WI38 (cell line): Measurements from ENCODE around the gene BTBD16.

Experiments used
- H3K4me3 ChIP-seq: 2 replicates; pipeline ENCODE4 v1.5.1; 2011; ENCODE audit warnings: low read depth, mild to moderate bottlenecking, control low read depth, low read length
- TF ChIP-seq, protein P1 (sequence below): IDR thresholded peaks from 2 replicates; pipeline ENCODE4 v1.5.1; 2012; ENCODE audit warnings: low read depth, mild to moderate bottlenecking, control low read depth, low read length

Gene BTBD16

DNA sequence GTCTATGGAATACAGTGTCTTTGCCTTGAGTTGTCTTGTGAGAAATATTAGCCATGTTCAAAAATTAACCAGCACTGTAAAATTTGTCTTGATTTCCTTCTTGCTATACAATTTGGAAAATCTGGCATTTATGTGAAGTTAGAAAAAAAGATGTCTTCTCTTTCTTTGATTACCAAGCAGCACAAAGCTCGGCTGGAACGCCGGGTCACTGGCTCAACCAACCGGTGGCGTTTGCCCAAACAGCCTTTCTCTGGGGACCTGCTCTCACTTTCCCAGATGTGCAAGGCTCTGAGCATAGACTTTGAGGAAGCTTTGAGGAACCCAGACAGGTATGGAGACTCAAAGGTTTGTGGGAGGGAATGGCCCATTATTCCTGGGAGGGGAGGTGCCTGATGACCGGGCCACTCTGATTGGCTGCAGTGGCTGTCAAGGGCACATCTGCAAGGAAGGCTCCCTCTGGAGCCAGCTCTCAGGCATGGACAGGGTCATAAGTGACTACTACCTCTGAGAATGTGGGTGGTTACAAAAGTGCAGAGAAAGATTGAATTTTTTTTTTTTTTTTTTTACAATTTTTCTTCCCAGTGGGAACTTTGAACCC is 5.6 kb downstream of the BTBD16 start:
- no peak overlapping the region for H3K4me3 ChIP-seq
- TF ChIP-seq, protein P1, sequence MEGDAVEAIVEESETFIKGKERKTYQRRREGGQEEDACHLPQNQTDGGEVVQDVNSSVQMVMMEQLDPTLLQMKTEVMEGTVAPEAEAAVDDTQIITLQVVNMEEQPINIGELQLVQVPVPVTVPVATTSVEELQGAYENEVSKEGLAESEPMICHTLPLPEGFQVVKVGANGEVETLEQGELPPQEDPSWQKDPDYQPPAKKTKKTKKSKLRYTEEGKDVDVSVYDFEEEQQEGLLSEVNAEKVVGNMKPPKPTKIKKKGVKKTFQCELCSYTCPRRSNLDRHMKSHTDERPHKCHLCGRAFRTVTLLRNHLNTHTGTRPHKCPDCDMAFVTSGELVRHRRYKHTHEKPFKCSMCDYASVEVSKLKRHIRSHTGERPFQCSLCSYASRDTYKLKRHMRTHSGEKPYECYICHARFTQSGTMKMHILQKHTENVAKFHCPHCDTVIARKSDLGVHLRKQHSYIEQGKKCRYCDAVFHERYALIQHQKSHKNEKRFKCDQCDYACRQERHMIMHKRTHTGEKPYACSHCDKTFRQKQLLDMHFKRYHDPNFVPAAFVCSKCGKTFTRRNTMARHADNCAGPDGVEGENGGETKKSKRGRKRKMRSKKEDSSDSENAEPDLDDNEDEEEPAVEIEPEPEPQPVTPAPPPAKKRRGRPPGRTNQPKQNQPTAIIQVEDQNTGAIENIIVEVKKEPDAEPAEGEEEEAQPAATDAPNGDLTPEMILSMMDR, result no peak

GRCh38 chr10:122277526-122278136 is 6.5 kb downstream of the BTBD16 start:
- TF ChIP-seq, protein P1, result no peak
- H3K4me3 ChIP-seq, result no peak overlapping the region

DNA sequence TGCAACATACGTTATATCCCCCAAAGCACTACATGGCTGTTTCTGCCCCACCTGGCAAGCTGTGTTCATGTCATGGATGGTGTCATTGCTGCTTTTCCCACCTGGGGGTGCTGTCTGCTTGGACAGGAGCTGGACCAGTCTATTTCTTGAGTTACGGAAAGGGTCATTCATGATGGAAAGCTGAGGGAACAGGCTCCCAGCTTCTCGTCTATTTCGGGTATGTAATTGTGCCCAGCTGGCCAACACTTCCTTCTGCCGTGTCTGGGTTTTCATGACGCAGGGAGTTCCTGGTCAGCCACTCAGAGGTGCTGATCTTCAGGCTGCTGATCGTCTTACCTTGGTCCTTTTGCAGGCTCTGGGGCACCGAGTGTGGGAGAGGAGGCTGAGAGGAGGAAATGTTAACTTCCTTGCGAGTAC is 8.6 kb downstream of the BTBD16 start:
- TF ChIP-seq, protein P1, result peak; percentile 52
- no peak overlapping the region for H3K4me3 ChIP-seq

GRCh38 chr10:122280156-122280555 is 9.1 kb downstream of the BTBD16 start:
- TF ChIP-seq, protein P1, result no peak

GRCh38 chr10:122281018-122281626 is 10.0 kb downstream of the BTBD16 start:
- TF ChIP-seq, protein P1, result no peak
- no peak overlapping the region for H3K4me3 ChIP-seq

More at GRCh38 chr10:122280156-122280555, 9.1 kb downstream of the BTBD16 start:
- no peak overlapping the region for H3K4me3 ChIP-seq

DNA sequence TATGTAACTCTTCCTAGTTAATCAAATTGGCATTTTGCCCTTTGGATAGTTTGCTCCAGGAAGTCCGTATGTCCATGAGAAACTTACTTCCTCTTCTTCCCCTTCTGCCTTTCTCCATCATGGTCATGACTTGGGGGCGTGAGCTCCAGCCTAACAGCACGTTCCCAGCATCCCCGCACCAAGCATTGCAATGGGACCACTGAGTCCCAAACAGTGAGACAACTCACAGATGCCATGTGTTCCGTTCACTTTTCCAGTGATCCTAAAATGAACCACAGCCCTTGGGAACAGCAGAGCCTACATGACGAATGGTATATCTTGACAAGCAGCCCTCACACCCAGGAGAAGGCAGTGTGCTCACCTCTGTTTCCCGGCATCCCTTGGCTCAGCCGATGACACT is 10.7 kb downstream of the BTBD16 start:
- H3K4me3 ChIP-seq, result no peak overlapping the region
- TF ChIP-seq, protein P1, result no peak

DNA sequence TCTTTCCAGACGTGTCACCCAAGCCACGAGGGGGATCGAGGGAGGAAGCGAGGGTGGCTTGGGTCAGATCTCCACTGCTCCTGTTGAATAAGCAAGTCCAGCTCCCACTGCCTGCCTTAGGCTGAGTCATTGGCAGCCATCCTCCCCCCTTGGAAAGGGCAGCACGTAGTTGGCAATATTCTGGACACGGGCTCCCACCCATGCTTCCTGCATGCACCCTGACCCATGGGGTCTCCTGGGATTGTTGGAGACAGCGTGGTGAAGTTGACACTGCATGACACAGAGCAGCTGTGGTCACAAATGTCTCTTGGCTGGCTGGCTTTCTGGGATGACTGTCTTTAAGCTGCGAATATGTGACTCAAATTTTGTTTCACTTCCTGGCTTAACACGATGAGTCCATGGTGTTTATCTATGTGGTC is 11.2 kb downstream of the BTBD16 start:
- H3K4me3 ChIP-seq, result no peak overlapping the region
- TF ChIP-seq, protein P1, result no peak
